ENCODE measurements around the gene AP5Z1.

DNA sequence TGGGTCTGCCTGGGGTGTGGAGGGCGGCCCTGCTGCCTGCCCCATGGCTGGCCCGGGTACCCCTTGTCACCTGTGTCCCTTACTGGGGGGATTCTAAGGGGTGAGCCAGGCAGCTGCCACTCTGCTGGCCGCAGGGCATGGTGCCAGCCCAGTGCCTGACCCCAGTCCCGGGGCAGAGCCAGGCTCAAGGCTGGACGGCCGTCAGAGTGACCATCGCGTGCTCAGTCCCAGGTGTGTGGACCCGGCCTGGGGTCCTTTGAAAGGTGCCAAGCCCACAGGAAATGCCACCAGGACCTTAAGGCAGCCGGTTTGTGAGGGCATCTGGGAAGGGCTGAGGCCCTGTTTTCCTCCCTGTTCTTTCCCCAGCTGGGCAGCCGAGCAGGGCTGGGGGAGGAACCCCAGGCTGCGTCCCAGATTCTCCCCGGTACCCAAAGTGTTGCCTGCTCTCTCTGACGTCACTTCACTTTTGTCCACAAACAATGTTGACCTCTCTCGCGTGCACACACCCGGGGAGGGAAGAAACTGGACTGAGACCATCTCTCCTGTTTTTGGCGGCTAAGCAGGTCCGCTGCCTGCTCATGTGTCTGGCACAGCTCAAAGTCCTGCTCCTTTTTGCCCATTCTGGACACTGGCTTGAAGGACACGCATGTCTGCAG, 48.8 kb downstream of the AP5Z1 start:
- no peak for TF ChIP-seq EZH2 (IDR thresholded peaks at IDR 0.05; ENCODE audit: borderline replicate concordance, low read length)
- TF ChIP-seq CTCF (IDR thresholded peaks at IDR 0.05; ENCODE audit: low read length) = no peak

Measured in OCI-LY1 (cell line).